SK-N-SH treated with all-trans-retinoic acid at 6 μM for 48 hours (cell line): ENCODE data around the gene CXorf65.

Source experiments
- ATAC-seq: fragments of 200-7000 bp; cut with Tn5 transposase; 3 replicates; pipeline ENCODE4 v1.9.1; 2020; ENCODE audit warnings: mild to moderate bottlenecking, moderate library complexity
- ARNTL ChIP-seq: fragments of 450-650 bp; formaldehyde crosslinking; IDR thresholded peaks from 2 replicates; pipeline ENCODE4 v1.5.0; 2020; ENCODE audit warnings: low read depth, mild to moderate bottlenecking, moderate library complexity, borderline replicate concordance
- BACH2 ChIP-seq: fragments of 250-450 bp; sonication (Bioruptor Pico); IDR thresholded peaks from 2 replicates; pipeline ENCODE4 v1.9.0; 2021; ENCODE audit warnings: mild to moderate bottlenecking, borderline replicate concordance
- CSDC2 ChIP-seq: fragments of 250-450 bp; sonication (Bioruptor Pico); IDR thresholded peaks from 2 replicates; pipeline ENCODE4 v1.5.0; 2020; ENCODE audit warnings: mild to moderate bottlenecking, moderate library complexity
- ESRRG ChIP-seq: fragments of 250-450 bp; sonication (Bioruptor Pico); IDR thresholded peaks from 2 replicates; pipeline ENCODE4 v1.6.1; 2021; ENCODE audit warnings: mild to moderate bottlenecking
- GLIS3 ChIP-seq: fragments of 250-450 bp; sonication (Bioruptor Pico); IDR thresholded peaks from 2 replicates; pipeline ENCODE4 v1.5.0; 2020; ENCODE audit warnings: mild to moderate bottlenecking, moderate library complexity
- ISL1 ChIP-seq: fragments of 250-450 bp; sonication (Bioruptor Pico); IDR thresholded peaks from 2 replicates; pipeline ENCODE4 v2.1.2; 2022; ENCODE audit warnings: mild to moderate bottlenecking, moderate library complexity
- OSR1 ChIP-seq: fragments of 250-450 bp; sonication (Bioruptor Pico); IDR thresholded peaks from 2 replicates; pipeline ENCODE4 v1.8.0; 2022; ENCODE audit warnings: moderate library complexity, mild to moderate bottlenecking, inconsistent platforms
- PPARA ChIP-seq: fragments of 250-450 bp; sonication (Bioruptor Pico); IDR thresholded peaks from 2 replicates; pipeline ENCODE4 v1.5.0; 2020; ENCODE audit warnings: mild to moderate bottlenecking, borderline replicate concordance
- RARB ChIP-seq: fragments of 250-450 bp; sonication (Bioruptor Pico); IDR thresholded peaks from 2 replicates; pipeline ENCODE4 v1.8.0; 2021; ENCODE audit warnings: mild to moderate bottlenecking, moderate library complexity
- SNAI2 ChIP-seq: fragments of 250-450 bp; sonication (Bioruptor Pico); IDR thresholded peaks from 2 replicates; pipeline ENCODE4 v1.5.0; 2020; ENCODE audit warnings: mild to moderate bottlenecking, moderate library complexity
- TCF4 ChIP-seq: fragments of 250-450 bp; sonication (Bioruptor Pico); IDR thresholded peaks from 2 replicates; pipeline ENCODE4 v1.8.0; 2021; ENCODE audit warnings: mild to moderate bottlenecking, moderate library complexity, borderline replicate concordance
- TOX ChIP-seq: fragments of 250-450 bp; sonication (Bioruptor Pico); IDR thresholded peaks from 2 replicates; pipeline ENCODE4 v1.8.0; 2021; ENCODE audit warnings: mild to moderate bottlenecking, moderate library complexity, borderline replicate concordance
- ZC3H10 ChIP-seq: fragments of 250-450 bp; sonication (Bioruptor Pico); IDR thresholded peaks from 2 replicates; pipeline ENCODE4 v1.5.1; 2021; ENCODE audit warnings: mild to moderate bottlenecking, moderate library complexity
- ZFP3 ChIP-seq: fragments of 250-450 bp; sonication (Bioruptor Pico); IDR thresholded peaks from 2 replicates; pipeline ENCODE4 v1.5.0; 2020; ENCODE audit warnings: mild to moderate bottlenecking, moderate library complexity
- ZFP30 ChIP-seq: fragments of 450-650 bp; formaldehyde crosslinking; IDR thresholded peaks from 2 replicates; pipeline ENCODE4 v1.5.0; 2022; ENCODE audit warnings: mild to moderate bottlenecking, moderate library complexity
- ZNF565 ChIP-seq: fragments of 450-650 bp; formaldehyde crosslinking; conservative IDR thresholded peaks from 2 replicates; pipeline ENCODE4 v1.5.0; 2020; ENCODE audit warnings: low read depth, mild to moderate bottlenecking, moderate library complexity
- ZNF70 ChIP-seq: fragments of 450-650 bp; formaldehyde crosslinking; IDR thresholded peaks from 2 replicates; pipeline ENCODE4 v1.5.0; 2020; ENCODE audit warnings: mild to moderate bottlenecking, moderate library complexity
- ZNF8 ChIP-seq: fragments of 450-650 bp; formaldehyde crosslinking; IDR thresholded peaks from 2 replicates; pipeline ENCODE4 v1.5.0; 2020; ENCODE audit warnings: mild to moderate bottlenecking, moderate library complexity
- TF ChIP-seq, protein P1 (sequence below): fragments of 250-450 bp; sonication (Bioruptor Pico); IDR thresholded peaks from 2 replicates; pipeline ENCODE4 v1.8.0; 2020; ENCODE audit warnings: mild to moderate bottlenecking, moderate library complexity, borderline replicate concordance
- TF ChIP-seq, protein P2 (sequence below): fragments of 250-450 bp; sonication (Bioruptor Pico); IDR thresholded peaks from 2 replicates; pipeline ENCODE4 v1.5.0; 2020; ENCODE audit warnings: mild to moderate bottlenecking, moderate library complexity
- TF ChIP-seq, protein P3 (sequence below): fragments of 250-450 bp; sonication (Bioruptor Pico); IDR thresholded peaks from 2 replicates; pipeline ENCODE4 v1.5.1; 2020; ENCODE audit warnings: low read depth, mild to moderate bottlenecking, moderate library complexity
- TF ChIP-seq, protein P4 (sequence below): fragments of 250-450 bp; sonication (Bioruptor Pico); IDR thresholded peaks from 2 replicates; pipeline ENCODE4 v1.5.1; 2021; ENCODE audit warnings: mild to moderate bottlenecking, moderate library complexity
- TF ChIP-seq, protein P5 (sequence below): fragments of 250-450 bp; sonication (Bioruptor Pico); IDR thresholded peaks from 2 replicates; pipeline ENCODE4 v1.8.0; 2021; ENCODE audit warnings: low read depth, mild to moderate bottlenecking, moderate library complexity, borderline replicate concordance

CXorf65 gene

DNA sequence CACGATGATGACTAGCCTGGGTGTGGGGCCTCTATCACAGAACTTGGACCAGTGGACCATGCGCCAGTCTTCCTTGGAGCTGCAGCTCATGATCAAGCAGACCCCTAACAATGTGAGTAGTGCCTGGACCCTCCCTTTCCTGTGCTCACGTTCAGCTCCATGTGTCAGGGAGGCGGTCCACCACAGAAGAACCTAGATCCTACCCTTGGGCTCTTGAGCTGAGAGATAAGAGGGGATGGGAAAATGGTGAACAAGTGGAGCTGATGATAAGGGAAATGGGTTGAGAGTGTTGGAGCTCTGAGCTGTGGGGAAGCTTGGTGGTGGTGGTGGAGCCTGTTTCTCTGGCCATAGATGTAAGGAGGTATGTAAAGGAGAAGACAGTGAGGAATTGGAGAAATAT, 25.0 kb upstream of the CXorf65 start:
- ATAC-seq = no peak
- TF ChIP-seq, protein P1, sequence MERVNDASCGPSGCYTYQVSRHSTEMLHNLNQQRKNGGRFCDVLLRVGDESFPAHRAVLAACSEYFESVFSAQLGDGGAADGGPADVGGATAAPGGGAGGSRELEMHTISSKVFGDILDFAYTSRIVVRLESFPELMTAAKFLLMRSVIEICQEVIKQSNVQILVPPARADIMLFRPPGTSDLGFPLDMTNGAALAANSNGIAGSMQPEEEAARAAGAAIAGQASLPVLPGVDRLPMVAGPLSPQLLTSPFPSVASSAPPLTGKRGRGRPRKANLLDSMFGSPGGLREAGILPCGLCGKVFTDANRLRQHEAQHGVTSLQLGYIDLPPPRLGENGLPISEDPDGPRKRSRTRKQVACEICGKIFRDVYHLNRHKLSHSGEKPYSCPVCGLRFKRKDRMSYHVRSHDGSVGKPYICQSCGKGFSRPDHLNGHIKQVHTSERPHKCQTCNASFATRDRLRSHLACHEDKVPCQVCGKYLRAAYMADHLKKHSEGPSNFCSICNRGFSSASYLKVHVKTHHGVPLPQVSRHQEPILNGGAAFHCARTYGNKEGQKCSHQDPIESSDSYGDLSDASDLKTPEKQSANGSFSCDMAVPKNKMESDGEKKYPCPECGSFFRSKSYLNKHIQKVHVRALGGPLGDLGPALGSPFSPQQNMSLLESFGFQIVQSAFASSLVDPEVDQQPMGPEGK (CRISPR knock-in tag) = no peak
- TF ChIP-seq BACH2 (CRISPR knock-in tag) = no peak
- TF ChIP-seq, protein P2, sequence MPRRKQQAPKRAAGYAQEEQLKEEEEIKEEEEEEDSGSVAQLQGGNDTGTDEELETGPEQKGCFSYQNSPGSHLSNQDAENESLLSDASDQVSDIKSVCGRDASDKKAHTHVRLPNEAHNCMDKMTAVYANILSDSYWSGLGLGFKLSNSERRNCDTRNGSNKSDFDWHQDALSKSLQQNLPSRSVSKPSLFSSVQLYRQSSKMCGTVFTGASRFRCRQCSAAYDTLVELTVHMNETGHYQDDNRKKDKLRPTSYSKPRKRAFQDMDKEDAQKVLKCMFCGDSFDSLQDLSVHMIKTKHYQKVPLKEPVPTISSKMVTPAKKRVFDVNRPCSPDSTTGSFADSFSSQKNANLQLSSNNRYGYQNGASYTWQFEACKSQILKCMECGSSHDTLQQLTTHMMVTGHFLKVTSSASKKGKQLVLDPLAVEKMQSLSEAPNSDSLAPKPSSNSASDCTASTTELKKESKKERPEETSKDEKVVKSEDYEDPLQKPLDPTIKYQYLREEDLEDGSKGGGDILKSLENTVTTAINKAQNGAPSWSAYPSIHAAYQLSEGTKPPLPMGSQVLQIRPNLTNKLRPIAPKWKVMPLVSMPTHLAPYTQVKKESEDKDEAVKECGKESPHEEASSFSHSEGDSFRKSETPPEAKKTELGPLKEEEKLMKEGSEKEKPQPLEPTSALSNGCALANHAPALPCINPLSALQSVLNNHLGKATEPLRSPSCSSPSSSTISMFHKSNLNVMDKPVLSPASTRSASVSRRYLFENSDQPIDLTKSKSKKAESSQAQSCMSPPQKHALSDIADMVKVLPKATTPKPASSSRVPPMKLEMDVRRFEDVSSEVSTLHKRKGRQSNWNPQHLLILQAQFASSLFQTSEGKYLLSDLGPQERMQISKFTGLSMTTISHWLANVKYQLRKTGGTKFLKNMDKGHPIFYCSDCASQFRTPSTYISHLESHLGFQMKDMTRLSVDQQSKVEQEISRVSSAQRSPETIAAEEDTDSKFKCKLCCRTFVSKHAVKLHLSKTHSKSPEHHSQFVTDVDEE (CRISPR knock-in tag) = no peak
- no peak for TF ChIP-seq CSDC2
- TF ChIP-seq ZFP30 (CRISPR knock-in tag) = no peak
- no peak for TF ChIP-seq OSR1 (CRISPR knock-in tag)
- no peak for TF ChIP-seq ESRRG (CRISPR knock-in tag)
- no peak for TF ChIP-seq GLIS3 (CRISPR knock-in tag)
- TF ChIP-seq SNAI2 = no peak
- TF ChIP-seq, protein P3, sequence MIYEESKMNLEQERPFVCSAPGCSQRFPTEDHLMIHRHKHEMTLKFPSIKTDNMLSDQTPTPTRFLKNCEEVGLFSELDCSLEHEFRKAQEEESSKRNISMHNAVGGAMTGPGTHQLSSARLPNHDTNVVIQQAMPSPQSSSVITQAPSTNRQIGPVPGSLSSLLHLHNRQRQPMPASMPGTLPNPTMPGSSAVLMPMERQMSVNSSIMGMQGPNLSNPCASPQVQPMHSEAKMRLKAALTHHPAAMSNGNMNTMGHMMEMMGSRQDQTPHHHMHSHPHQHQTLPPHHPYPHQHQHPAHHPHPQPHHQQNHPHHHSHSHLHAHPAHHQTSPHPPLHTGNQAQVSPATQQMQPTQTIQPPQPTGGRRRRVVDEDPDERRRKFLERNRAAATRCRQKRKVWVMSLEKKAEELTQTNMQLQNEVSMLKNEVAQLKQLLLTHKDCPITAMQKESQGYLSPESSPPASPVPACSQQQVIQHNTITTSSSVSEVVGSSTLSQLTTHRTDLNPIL = no peak
- no peak for TF ChIP-seq TOX
- no peak for TF ChIP-seq ARNTL
- TF ChIP-seq PPARA (CRISPR knock-in tag) = no peak
- no peak for TF ChIP-seq ZNF565 (CRISPR knock-in tag)
- no peak for TF ChIP-seq RARB (CRISPR knock-in tag)
- TF ChIP-seq, protein P4, sequence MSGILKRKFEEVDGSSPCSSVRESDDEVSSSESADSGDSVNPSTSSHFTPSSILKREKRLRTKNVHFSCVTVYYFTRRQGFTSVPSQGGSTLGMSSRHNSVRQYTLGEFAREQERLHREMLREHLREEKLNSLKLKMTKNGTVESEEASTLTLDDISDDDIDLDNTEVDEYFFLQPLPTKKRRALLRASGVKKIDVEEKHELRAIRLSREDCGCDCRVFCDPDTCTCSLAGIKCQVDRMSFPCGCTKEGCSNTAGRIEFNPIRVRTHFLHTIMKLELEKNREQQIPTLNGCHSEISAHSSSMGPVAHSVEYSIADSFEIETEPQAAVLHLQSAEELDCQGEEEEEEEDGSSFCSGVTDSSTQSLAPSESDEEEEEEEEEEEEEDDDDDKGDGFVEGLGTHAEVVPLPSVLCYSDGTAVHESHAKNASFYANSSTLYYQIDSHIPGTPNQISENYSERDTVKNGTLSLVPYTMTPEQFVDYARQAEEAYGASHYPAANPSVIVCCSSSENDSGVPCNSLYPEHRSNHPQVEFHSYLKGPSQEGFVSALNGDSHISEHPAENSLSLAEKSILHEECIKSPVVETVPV (CRISPR knock-in tag) = no peak
- TF ChIP-seq, protein P5, sequence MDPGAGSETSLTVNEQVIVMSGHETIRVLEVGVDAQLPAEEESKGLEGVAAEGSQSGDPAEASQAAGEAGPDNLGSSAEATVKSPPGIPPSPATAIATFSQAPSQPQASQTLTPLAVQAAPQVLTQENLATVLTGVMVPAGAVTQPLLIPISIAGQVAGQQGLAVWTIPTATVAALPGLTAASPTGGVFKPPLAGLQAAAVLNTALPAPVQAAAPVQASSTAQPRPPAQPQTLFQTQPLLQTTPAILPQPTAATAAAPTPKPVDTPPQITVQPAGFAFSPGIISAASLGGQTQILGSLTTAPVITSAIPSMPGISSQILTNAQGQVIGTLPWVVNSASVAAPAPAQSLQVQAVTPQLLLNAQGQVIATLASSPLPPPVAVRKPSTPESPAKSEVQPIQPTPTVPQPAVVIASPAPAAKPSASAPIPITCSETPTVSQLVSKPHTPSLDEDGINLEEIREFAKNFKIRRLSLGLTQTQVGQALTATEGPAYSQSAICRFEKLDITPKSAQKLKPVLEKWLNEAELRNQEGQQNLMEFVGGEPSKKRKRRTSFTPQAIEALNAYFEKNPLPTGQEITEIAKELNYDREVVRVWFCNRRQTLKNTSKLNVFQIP = no peak
- TF ChIP-seq ISL1 (CRISPR knock-in tag) = no peak
- no peak for TF ChIP-seq ZNF8 (CRISPR knock-in tag)
- no peak for TF ChIP-seq ZFP3 (CRISPR knock-in tag)

DNA sequence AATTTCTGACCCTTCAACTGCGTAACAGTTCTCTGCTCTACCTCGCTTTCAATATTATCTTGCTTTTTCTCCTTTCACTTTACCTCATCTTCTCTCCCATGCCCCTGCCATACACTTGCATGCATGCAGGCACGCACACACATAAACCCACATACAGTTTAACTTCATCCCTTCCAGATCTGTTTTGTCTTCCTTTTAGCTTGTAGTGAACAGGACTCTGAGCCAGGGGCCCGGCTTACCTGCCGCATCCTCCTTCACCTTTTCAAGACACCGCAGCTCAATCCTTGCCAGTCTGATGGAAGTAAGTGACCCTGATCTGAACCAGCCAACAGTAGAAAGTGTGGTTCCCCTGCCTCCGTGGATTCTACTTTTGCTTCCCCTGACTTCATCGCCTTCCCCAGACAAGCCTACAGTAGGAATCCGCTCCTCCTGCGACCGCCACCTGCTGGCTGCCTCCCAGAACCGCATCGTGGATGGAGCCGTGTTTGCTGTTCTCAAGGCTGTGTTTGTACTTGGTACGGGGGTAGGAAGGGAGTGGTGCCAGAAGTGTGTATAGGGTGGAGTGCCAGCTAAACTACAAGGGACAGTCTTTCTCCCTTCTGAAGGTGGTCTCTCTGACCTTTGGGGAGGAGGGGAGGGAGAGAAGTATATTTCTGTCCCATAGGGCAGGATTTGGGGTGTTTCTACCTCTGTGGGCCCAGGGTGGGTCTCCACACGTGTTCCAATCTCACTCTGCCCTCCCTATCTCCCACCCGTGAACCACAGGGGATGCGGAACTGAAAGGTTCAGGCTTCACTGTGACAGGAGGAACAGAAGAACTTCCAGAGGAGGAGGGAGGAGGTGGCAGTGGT, 22.6 kb upstream of the CXorf65 start:
- peak; percentile 95 for ATAC-seq
- TF ChIP-seq ISL1 (CRISPR knock-in tag) (no peak), ZFP30 (CRISPR knock-in tag) (no peak), ARNTL (no peak)

DNA sequence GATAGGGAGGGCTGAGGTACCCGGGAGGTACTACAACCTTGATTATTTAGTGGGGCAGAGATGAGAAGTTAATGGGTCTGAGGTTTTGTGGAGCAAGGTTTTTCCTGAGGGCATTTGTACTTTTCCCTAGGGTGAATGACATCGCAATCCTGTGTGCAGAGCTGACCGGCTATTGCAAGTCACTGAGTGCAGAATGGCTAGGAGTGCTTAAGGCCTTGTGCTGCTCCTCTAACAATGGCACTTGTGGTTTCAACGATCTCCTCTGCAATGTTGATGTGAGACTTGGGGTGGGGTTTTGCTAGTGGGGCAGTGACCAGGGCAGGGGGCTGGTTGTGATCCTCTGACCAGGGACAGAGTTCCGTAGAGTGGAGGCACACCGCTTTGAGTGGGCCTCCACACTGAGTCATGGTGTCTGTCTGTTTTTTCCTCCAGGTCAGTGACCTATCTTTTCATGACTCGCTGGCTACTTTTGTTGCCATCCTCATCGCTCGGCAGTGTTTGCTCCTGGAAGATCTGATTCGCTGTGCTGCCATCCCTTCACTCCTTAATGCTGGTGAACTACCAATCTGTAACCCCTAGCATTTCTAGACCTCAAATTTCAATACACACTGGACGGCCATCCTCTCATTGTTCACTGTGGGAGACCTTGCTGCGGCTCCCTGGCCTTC, 21.8 kb upstream of the CXorf65 start:
- ATAC-seq = peak; percentile 44
- TF ChIP-seq ZFP3 (CRISPR knock-in tag) (no peak), GLIS3 (CRISPR knock-in tag) (no peak), OSR1 (CRISPR knock-in tag) (no peak), ZNF70 (CRISPR knock-in tag) (no peak), TCF4 (CRISPR knock-in tag) (no peak), ARNTL (no peak), ZC3H10 (CRISPR knock-in tag) (no peak), SNAI2 (no peak), ZNF565 (CRISPR knock-in tag) (no peak), ISL1 (CRISPR knock-in tag) (no peak), ZFP30 (CRISPR knock-in tag) (no peak), RARB (CRISPR knock-in tag) (no peak), PPARA (CRISPR knock-in tag) (no peak)
